ENCODE data around the gene FDX2.

GRCh38 chr19:10344780-10345179 is 29.0 kb upstream of the FDX2 start:
- TF ChIP-seq CTCF (IDR thresholded peaks at IDR 0.05) (no peak), POLR2AphosphoS5 (IDR thresholded peaks at IDR 0.05; ENCODE audit: insufficient read depth in 1 of 2, low read depth in 1 of 2) (no peak)
